HuH-7.5 (cell line): ENCODE data around the gene NEXN.
A peak's percentile ranks its signal among the peaks of the same experiment; 100 is the strongest.
"Not testable (repeated sequence)": the region's sequence is repeated elsewhere in the genome, so short reads cannot be mapped to it uniquely, and the experiment has no call there.

Source experiments
- DNase-seq: peaks from one replicate; pipeline ENCODE4 v3.0.0; 2011; ENCODE audit warnings: low spot score

The NEXN gene

GRCh38 chr1:77966291-77966690 is 77.9 kb downstream of the NEXN start:
- no peak for DNase-seq

DNA sequence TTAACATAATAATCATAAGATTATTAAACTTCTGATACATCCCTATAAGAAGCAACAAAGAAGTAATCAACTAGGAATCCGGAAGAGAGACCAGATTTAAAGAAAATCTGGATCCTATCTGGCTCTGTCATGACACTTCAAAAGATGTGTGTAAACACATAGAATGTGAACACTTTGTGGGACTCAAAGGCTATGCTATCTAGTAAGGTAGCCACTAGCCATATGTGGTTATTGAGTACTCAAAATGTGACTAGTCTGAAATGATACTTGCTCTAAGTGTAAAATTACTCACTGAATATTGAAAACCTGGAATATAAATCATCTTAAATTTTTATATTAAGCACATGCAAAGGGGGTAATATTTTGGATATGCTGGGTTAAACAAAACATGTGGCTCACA is 81.8 kb downstream of the NEXN start:
- no peak for DNase-seq

- no peak for DNase-seq
These were observed 83.7 kb downstream of the NEXN start for GRCh38 chr1:77972080-77972479.

DNA sequence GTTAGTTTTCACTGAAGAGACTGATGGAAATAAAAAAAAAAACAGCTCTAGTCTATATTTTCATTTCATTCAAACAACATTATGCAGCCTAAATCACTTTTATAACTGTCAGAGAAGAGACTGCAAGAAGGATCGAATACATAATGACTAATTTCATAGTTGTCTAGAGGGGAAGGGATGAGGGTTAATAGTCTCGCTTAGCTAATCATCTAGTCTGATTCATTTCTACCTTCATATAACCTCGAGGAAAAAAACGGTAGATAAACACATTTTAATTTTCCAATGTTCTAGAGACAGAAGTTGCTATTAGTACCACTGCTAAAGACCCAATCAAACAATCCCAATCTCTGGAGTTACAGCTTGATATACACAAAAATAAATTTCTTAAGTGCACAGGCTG is 87.0 kb downstream of the NEXN start:
- DNase-seq, result no peak

GRCh38 chr1:77975907-77976306 is 87.5 kb downstream of the NEXN start:
- DNase-seq, result no peak

GRCh38 chr1:77976433-77977076 is 88.1 kb downstream of the NEXN start:
- no peak for DNase-seq

- DNase-seq, result no peak
These were observed 89.5 kb downstream of the NEXN start for GRCh38 chr1:77977989-77978292.

- DNase-seq, result peak; percentile 20
These were observed 90.0 kb downstream of the NEXN start for GRCh38 chr1:77978293-77978968.

DNA sequence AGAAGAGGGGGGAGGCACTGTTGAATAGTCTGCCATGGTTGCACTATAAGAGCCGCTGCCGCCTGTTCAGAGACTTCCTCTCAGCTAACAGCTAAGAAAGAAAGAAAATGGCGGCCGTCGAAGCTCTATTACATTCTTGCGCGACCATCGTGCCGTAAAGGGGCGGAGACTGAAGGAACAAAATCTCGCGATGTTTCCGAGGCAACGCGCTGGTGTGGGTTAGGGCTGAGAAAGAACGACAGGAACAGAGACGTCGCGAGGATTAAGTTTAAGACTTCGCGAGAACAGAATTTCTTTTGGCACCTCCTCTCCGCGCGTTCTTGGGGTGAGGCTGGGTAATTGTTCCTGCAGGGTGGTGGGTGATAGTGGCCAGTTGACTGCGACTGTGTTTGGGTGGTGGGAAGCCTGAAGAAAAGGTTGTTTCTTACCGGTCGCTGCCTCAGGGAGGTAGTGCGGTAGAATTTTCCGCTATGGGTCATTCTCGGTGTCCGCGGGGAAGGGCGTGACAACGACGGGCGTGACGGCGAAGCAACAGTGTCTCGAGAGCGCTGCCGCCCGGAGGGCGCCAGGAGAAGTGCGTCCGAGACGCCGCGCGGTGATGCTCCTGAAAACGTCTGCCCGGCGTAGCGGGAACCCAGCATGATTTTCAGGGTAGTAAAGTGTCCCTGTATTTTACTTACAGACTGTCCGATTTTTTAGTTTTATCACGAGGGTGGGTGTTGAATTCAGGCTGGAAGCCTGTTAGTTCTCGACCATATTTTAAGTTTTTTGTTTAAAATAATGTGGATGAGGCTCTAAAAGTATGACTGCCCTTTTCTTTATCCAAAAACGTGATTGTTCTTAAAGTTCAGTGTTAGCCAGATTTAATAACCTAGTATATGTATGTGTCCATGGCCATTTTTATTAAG is 90.8 kb downstream of the NEXN start, which contains the start of gene FUBP1:
Gene FUBP1, minus strand, starts transcription at position 104 of the 908 bp plus-strand sequence. Its CDS starts 68 bp downstream, at position 36.
- DNase-seq, result peak; percentile 43

DNA sequence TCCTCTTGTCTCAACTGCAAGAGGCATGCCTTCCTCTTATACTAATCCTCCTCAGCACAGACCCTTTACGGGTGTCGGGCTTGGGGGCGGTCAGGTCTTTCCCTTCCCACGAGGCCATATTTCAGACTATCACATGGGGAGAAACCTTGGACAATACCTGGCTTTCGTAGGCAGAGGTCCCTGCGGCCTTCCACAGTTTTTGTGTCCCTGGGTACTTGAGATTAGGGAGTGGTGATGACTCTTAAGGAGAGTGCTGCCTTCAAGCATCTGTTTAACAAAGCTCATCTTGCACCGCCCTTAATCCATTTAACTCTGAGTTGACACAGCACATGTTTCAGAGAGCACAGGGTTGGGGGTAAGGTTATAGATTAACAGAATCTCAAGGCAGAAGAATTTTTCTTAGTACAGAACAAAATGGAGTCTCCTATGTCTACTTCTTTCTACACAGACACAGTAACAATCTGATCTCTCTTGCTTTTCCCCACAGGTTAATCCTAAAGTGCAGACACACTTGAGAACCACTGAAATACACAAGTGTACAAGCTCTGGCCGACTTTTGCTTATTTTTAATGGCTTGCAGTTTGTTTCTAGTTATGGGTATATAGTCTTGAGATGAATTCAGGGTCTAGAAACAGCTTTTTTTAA is 95.0 kb downstream of the NEXN start:
- not testable (repeated sequence) for DNase-seq

DNA sequence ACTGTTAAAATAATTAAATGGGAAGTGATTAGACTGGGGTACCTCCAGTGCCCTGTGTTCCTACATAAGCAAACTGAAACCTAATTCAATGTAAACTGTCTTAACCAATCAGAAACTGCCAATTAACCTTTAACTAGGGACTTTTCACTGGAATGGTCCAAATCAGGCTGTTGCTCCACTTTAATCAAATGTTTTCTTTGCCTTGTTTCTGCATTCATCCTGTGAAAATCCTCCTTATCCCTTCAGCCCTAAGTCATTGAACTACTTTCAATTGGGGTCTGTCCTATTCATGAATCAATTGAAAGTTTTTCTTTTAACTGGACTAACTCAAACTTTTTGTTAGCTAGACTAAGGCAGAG is 95.6 kb downstream of the NEXN start:
- DNase-seq, result no peak

DNA sequence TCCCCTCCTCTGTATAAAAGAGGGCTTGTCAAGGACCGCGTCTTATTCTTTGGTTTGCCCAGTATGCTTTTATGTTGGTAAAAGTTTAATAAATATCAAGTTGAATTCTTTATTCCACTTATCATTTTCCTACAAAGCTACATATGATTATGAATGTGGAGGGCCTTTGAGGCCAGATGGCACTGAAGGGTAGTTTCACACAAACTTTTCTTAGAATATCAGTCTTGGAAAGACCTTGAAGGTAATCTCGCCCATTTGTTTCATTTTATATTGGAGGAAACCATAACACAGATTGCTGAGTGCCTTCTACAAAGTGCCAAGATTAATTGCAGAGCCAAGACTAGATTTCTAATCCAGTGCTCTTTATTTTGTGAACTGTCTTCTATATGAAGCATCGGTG is 96.2 kb downstream of the NEXN start:
- DNase-seq, result no peak

DNA sequence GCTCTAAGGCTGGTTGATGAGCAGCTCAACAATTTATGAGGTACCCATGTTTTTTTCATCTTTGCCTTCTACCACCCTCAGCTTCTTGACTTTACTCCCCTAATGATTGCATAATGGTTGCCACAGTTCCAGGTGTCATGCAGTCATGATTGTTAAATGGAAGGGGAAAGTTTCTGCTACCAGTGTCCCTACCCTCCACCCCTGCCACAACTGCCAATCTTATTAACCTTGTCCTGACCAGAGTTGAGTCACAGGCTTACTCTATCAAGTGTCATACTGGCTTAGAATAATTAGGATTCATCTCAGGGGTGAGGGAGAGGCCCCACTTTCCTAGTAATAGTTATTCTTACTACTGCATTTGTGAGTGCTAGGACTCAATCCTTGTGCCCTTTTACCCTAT is 98.4 kb downstream of the NEXN start:
- no peak for DNase-seq

DNA sequence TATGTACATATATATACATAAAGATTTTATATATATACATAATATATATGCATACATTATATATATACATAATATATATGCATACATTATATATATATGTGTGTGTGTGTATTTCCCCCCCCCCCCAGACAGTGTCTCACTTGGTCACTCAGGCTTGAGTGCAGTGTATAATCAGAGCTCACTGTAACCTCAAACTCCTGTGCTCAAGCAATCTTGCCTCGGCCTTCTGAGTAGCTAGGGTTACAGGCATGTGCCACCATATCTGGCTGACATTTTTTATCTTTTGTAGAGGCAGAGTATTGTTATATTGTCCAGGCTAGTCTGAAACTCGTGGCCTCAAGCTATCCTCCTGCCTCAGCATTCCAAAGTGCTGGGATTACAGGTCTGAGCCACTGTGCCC is 99.5 kb downstream of the NEXN start:
- no peak for DNase-seq

DNA sequence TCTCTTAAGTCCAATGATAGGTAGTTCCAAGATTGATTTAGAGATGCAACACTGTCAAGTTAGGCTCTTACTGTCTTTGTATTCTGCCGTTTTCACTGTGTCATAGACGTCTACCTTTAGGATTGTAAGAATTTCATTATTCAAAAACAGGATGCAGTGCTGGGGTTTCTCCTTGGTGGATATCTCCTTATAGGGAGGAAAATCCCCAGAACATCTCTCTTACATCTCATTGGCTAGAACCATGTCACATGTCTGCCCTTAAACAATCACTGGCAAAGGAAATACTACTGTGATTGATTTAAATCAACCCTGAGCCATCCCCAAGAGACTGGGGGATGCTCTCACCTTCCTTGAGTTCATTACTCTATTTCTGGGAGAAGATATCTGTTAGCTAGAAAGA is 101.3 kb downstream of the NEXN start:
- no peak for DNase-seq

DNA sequence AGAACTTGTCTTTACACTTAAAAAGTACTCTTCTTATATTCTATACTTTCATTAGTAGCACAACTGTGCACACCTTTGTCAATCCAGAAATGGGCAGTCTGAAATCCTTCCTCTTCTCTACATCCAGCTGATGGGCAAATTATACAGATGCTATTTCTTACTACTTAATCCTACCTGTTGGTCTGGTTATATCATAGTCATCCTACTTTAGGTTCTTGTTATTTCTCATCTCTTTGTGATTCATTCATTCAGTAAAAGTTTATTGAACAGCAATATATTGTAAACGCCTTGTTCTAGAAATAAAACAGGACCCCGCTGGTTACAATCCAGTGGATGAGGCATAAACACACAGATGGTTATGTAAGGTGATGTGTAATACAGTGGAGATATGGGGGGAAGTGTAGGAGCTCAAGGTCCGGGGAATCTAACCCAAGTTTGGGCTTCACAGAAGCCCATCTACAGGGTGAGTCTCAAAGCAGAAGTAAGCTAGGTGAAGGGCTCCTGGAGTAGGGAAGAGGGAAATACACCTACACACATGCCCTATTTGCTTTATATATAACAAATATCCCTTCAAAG is 102.3 kb downstream of the NEXN start:
- DNase-seq, result no peak

GRCh38 chr1:77991638-77992037 is 103.2 kb downstream of the NEXN start:
- no peak for DNase-seq
